CD4-positive, CD25-positive, alpha-beta regulatory T cell (primary cell): ENCODE measurements around the gene SMIM9. TPM values are rescaled to one million over a fixed set of nuclear protein-coding genes. Genes with fewer than 3 reads are reported as not detected.
"Not testable (repeated sequence)": the region's sequence is repeated elsewhere in the genome, so short reads cannot be mapped to it uniquely, and the experiment has no call there.

ENCODE experiments used
- ATAC-seq, 2 donors: fragments of 150-1000 bp; cut with Tn5 transposase; one replicate each; pipeline ENCODE4 v1.10.0; 2021; ENCODE audit warnings: low read depth in 2 of 2, moderate number of reproducible peaks in 2 of 2, moderate library complexity in 1 of 2
- DNase-seq, 3 donors: peaks; one replicate each; pipeline versions ENCODE4 v3.0.0 to v3.0.0-alpha.2; 2012 to 2022; ENCODE audit warnings: mixed read lengths in 1 of 3
- H3K27ac ChIP-seq: one replicate; pipeline ENCODE4 v1.7.0; 2013; ENCODE audit warnings: mild to moderate bottlenecking, low read length; ENCODE audit not compliant: insufficient read depth, poor library complexity, severe bottlenecking
- H3K27me3 ChIP-seq: one replicate; pipeline ENCODE4 v1.7.0; 2013; ENCODE audit warnings: low read length; ENCODE audit not compliant: control insufficient read depth, insufficient read depth
- H3K36me3 ChIP-seq: one replicate; pipeline ENCODE4 v1.7.0; 2013; ENCODE audit warnings: mild to moderate bottlenecking, low read length, moderate library complexity; ENCODE audit not compliant: control insufficient read depth, insufficient read depth
- H3K4me1 ChIP-seq: 2 replicates; pipeline ENCODE4 v1.7.0; 2013; ENCODE audit warnings: mild to moderate bottlenecking, low read length; ENCODE audit not compliant: insufficient read depth, control insufficient read depth, poor library complexity, severe bottlenecking
- H3K4me3 ChIP-seq: one replicate; pipeline ENCODE4 v1.7.0; 2013; ENCODE audit warnings: low read depth, mild to moderate bottlenecking, low read length, moderate library complexity
- H3K9me3 ChIP-seq, 2 experiments: 1 replicate in 1 of 2; 2 replicates in 1 of 2; pipeline ENCODE4 v1.7.0; 2013; ENCODE audit warnings: low read length in 2 of 2, mild to moderate bottlenecking in 1 of 2, moderate library complexity in 1 of 2; ENCODE audit not compliant: control insufficient read depth in 2 of 2
- H3K27ac Mint-ChIP-seq, 3 donors: one replicate each; pipeline ENCODE4 v1.8.0; 2020 to 2022; ENCODE audit warnings: mild to moderate bottlenecking in 3 of 3, mixed read lengths in 3 of 3, moderate library complexity in 2 of 3
- H3K27me3 Mint-ChIP-seq: one replicate; pipeline ENCODE4 v1.8.0; 2022; ENCODE audit warnings: mild to moderate bottlenecking, mixed read lengths
- H3K36me3 Mint-ChIP-seq: one replicate; pipeline ENCODE4 v1.8.0; 2020; ENCODE audit warnings: mixed read lengths
- H3K4me1 Mint-ChIP-seq, 4 donors: one replicate each; pipeline ENCODE4 v1.8.0; 2020 to 2022; ENCODE audit warnings: mixed read lengths in 4 of 4, mild to moderate bottlenecking in 1 of 4
- H3K4me3 Mint-ChIP-seq, 4 donors: one replicate each; pipeline ENCODE4 v1.8.0; 2020 to 2022; ENCODE audit warnings: mild to moderate bottlenecking in 4 of 4, mixed read lengths in 4 of 4, moderate library complexity in 3 of 4
- H3K9me3 Mint-ChIP-seq, 7 donors: one replicate each; pipeline ENCODE4 v1.8.0; 2020 to 2022; ENCODE audit warnings: mixed read lengths in 7 of 7, mild to moderate bottlenecking in 3 of 7, moderate library complexity in 2 of 7
- polyA plus RNA-seq, 4 donors: library from polyadenylated mRNA; unstranded; fragments of 300-500 nt; fragmentation: Illumina TruSeq; gene quantifications; one replicate each; pipeline ENCODE4 v1.2.3, GENCODE V29; 2021
- total RNA-seq: library from RNA; stranded (reverse); gene quantifications from one replicate; pipeline ENCODE4 v1.2.3, GENCODE V29; 2022

Gene SMIM9
- total and polyA plus RNA-seq, 5 donors from 2014 or later = not detected

DNA sequence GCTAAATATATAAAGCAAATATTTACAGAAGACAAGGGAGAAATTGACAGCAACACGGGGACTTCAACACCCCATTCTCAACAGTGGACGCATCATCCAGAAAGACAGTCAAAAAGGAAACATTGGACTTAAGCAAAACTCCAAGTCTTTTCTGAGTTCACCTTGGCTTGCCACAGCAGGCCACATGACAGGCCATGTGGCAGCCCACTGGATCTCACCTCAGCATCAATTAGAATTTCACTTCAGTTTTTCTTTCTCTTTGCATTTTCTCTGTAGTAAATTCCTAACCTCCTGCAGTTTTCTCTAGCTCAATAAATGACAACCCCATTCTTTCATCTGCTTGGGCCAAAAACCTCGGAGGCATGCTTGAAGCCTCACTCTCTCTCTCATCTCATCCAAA, 12.4 kb downstream of the SMIM9 start:
- H3K36me3 ChIP-seq = no peaks in the 10 kb centered on the region
- Mint-ChIP-seq H3K36me3 (no peaks in the 10 kb centered on the region), H3K4me1 (peaks cover 0 to 4% (median 2%) of the 10 kb centered on the region in 4 donors), H3K27me3 (peaks cover 5% of the 10 kb centered on the region), H3K27ac (no peak overlapping the region), H3K4me3 (no peak overlapping the region), H3K9me3 (peaks cover 0 to 1% (median 0%) of the 10 kb centered on the region in 7 donors)
- no peak overlapping the region for H3K27ac ChIP-seq
- ATAC-seq (no peak), DNase-seq (no peak)
- H3K4me3 ChIP-seq = no peak overlapping the region
- H3K9me3 ChIP-seq = no peaks in the 10 kb centered on the region
- H3K4me1 ChIP-seq = no peaks in the 10 kb centered on the region
- H3K27me3 ChIP-seq = no peaks in the 10 kb centered on the region

DNA sequence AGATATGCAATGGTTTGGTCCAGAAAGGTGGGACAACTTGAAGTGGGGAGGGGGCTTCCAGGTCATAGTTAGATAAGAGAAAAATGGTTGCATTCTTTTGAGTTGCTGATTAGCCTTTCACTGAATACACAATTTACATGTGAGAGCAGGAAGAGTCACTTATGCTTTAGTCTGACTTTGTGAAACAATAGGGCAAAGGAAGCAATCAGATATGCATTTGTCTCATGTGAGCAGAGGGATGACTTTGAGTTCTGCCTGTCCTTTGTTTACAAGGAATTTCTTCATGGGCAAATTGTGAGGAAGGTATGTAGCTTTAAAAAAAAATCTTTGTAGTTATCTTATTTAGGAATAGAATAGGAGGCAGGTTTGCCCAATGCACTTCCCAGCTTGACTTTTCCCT, 12.9 kb downstream of the SMIM9 start:
- Mint-ChIP-seq H3K4me1 (peaks cover 0 to 1% (median 0%) of the 10 kb centered on the region in 4 donors), H3K27ac (no peak overlapping the region)
- ATAC-seq = no peak

DNA sequence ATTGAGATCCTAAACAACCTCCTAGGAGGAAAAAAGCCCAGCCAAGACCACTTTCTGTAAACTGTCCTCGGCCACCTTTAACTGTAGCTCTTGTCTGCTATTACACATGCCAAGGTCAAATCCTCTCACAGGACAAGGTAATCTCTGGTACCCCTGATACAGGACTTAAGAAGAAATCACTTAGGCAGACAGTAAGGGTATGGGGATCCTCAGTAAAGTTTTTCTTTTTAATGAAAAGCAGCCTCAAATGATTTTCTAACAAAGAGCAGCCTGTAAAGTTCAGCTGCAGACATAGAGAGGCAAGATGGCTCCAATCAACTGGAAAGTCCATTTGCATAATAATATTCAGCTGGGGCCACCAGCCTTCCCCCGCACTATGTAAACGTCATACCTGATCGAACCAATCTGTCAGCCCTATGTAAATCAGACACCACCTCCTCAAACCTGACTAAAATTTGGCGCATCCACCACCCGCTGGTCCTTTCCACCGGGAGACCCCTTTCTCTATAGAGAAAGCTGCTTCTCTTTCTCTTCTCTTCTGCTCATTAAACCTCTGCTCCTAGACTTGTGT, 14.6 kb downstream of the SMIM9 start:
- ATAC-seq (no peak), DNase-seq (no peak)
- no peaks in the 10 kb centered on the region for H3K36me3 Mint-ChIP-seq
- no peaks in the 10 kb centered on the region for H3K36me3 ChIP-seq
- no peak overlapping the region for H3K4me3 Mint-ChIP-seq
- peaks cover 0 to 1% (median 0%) of the 10 kb centered on the region in 7 donors for H3K9me3 Mint-ChIP-seq
- H3K27ac ChIP-seq = no peak overlapping the region
- no peaks in the 10 kb centered on the region for H3K4me1 ChIP-seq
- no peak overlapping the region for H3K4me3 ChIP-seq
- H3K9me3 ChIP-seq = no peaks in the 10 kb centered on the region
- H3K27me3 Mint-ChIP-seq = peaks cover 9% of the 10 kb centered on the region
- no peak overlapping the region for H3K27ac Mint-ChIP-seq
- H3K4me1 Mint-ChIP-seq = no peaks in the 10 kb centered on the region
- H3K27me3 ChIP-seq = no peaks in the 10 kb centered on the region

More for the DNA sequence above, 12.9 kb downstream of the SMIM9 start:
- Histone ChIP-seq H3K4me3 (no peak overlapping the region), H3K4me1 (no peaks in the 10 kb centered on the region), H3K27ac (no peak overlapping the region), H3K9me3 (no peaks in the 10 kb centered on the region), H3K36me3 (no peaks in the 10 kb centered on the region), H3K27me3 (no peaks in the 10 kb centered on the region)
- Mint-ChIP-seq H3K4me3 (no peak overlapping the region), H3K9me3 (peaks cover 0 to 1% (median 0%) of the 10 kb centered on the region in 7 donors), H3K27me3 (peaks cover 5% of the 10 kb centered on the region), H3K36me3 (no peaks in the 10 kb centered on the region)
- no peak for DNase-seq

DNA sequence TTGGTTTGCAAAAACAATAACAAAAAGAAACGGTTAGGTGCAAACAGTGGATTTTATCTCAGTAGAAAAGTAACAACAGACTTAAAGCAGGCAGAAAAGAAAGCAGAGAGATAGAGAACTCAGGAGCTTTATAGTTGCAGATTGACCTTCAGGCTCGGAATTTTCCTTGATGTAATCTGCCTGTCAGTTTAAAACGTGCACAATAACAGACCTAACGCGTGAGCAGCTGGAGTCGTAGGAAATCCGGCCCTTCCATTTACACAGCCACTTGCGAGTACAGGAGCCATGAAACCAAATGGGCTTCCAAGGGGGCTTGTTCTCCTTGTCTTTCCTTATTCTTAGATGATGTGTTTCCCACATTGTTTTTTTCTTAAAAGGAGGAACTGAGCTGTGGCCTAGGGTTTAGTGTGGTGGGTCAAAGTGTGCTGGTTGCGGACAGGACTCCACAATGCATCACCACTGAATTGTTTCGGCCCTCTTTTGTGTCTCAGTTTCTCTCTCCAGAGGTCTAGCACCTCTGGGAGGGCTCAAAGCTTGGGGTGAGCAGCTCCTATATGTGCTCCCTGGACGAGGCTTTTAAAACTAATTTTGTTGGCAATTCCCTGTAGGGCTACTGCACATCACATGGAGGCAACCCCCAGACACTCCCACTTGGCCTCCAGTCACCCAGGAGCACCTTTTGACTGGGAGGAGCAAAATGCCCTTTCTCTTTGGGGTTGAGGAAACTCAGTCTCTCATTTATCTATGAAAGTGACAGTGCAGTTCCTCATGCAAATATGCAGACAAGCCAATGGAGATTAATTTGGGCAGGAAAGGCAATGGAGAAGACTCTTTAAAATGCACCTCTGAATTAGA, 15.3 kb downstream of the SMIM9 start:
- Mint-ChIP-seq H3K9me3 (peaks cover 0 to 1% (median 0%) of the 10 kb centered on the region in 7 donors), H3K4me3 (no peak overlapping the region), H3K27me3 (peaks cover 9% of the 10 kb centered on the region), H3K4me1 (no peaks in the 10 kb centered on the region), H3K36me3 (no peaks in the 10 kb centered on the region), H3K27ac (no peak overlapping the region)
- no peak for DNase-seq
- no peak overlapping the region for H3K4me3 ChIP-seq
- H3K4me1 ChIP-seq = no peaks in the 10 kb centered on the region
- no peak for ATAC-seq
- no peak overlapping the region for H3K27ac ChIP-seq
- no peaks in the 10 kb centered on the region for H3K36me3 ChIP-seq
- no peaks in the 10 kb centered on the region for H3K27me3 ChIP-seq
- H3K9me3 ChIP-seq = no peaks in the 10 kb centered on the region

DNA sequence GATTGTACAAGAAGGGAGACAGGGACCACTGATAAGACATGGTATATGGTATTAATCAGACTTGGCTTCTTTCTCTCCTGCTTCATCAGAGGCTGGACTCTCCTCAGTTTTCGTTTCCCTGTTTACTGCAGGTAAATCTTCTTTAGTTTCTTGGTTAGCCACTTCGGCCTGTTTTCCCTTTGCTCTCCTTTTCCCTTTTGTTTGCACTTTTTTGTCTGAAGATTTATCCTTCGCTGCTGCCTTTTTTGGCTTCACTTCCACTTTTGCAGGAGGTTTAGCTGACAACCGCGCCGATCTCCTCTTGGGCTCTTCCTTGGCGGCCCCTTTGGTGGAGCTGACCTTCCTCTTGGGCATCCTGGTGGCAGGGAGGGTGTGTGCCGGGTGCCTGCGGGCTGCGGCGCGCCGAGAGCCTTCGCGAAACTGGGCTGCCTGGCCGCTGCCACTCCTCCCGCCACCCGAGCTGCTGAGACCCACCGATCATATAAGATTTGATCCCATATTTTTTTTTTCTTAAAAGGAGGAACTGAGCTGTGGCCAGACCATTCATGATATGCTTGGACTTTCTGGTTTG, 17.3 kb downstream of the SMIM9 start:
- not testable (repeated sequence) for H3K4me3 ChIP-seq, H3K27ac Mint-ChIP-seq, H3K9me3 ChIP-seq, H3K4me3 Mint-ChIP-seq, H3K36me3 Mint-ChIP-seq, H3K4me1 ChIP-seq, DNase-seq, H3K4me1 Mint-ChIP-seq, H3K27me3 ChIP-seq, H3K27ac ChIP-seq, H3K36me3 ChIP-seq, ATAC-seq, H3K9me3 Mint-ChIP-seq
- peaks cover 19% of the 10 kb centered on the region for H3K27me3 Mint-ChIP-seq

DNA sequence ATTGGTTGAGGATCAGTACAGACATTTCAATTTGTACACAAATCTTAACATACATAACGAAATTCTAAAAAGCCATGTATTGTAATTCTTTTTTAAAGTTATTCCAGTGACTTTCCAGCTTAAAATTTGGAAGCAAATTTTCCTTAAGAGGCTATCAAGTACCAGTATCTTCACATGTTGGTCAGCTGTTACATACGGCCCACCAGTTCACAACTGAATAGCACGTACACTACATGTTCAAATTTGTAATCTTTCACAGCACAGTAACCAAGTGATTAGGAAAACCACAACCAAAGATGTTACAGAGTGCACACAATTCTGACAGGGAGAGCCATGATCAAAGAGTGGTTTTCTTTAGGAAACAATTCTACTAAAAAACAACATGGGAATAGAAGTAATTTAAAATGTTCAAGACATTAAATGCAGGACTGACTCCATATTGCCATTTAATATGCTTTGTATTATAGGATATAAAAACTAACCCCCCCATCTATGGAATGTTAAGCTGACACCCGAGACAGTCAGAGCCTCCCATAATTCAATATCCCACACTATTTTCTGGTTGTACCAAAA, 18.1 kb downstream of the SMIM9 start:
- ATAC-seq = not testable (repeated sequence)

DNA sequence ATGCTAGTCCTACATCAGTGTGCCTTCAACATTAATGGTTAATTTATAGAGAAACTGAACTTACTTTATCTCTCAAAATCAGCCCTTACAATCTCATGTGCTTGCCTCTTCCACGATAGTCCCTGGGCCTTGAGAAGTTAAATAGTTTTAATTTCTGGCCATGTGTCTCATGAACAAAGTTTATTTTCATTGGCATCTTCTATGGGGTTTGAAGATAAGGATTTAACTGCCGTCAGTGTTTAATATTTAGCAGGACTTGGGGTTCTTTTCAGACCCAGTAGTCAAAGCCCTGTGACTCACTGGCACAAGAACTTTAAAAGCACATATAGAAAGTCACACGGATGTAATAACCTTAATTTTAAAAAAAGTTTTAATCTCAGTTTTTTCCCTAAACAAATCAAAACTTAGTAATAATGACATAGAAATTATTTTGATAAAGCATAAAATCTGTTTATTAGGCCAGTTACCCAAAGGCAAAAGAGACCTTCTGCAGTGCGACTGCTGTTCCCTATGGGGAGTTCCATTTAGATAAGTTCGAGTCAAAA, 19.1 kb downstream of the SMIM9 start:
- peaks cover 0 to 3% (median 0%) of the 10 kb centered on the region in 7 donors for H3K9me3 Mint-ChIP-seq
- H3K27me3 ChIP-seq = no peaks in the 10 kb centered on the region
- no peaks in the 10 kb centered on the region for H3K36me3 Mint-ChIP-seq
- no peak overlapping the region for H3K27ac ChIP-seq
- H3K4me1 ChIP-seq = no peaks in the 10 kb centered on the region
- no peak overlapping the region for H3K27ac Mint-ChIP-seq
- no peak overlapping the region for H3K4me3 Mint-ChIP-seq
- peaks cover 25% of the 10 kb centered on the region for H3K27me3 Mint-ChIP-seq
- H3K9me3 ChIP-seq = no peaks in the 10 kb centered on the region
- no peak overlapping the region for H3K4me3 ChIP-seq
- no peaks in the 10 kb centered on the region for H3K36me3 ChIP-seq
- no peaks in the 10 kb centered on the region for H3K4me1 Mint-ChIP-seq
- DNase-seq (no peak), ATAC-seq (no peak)

More for the DNA sequence above, 18.1 kb downstream of the SMIM9 start:
- H3K4me3 Mint-ChIP-seq, H3K27me3 ChIP-seq, H3K9me3 Mint-ChIP-seq, H3K27ac ChIP-seq, H3K36me3 Mint-ChIP-seq, H3K9me3 ChIP-seq, H3K4me3 ChIP-seq, H3K36me3 ChIP-seq, H3K27ac Mint-ChIP-seq, H3K4me1 Mint-ChIP-seq, H3K4me1 ChIP-seq, DNase-seq: not testable (repeated sequence)
- peaks cover 21% of the 10 kb centered on the region for H3K27me3 Mint-ChIP-seq
